ENCODE results near the gene HIVEP2.

GRCh38 chr6:142960098-142960497, 15.1 kb upstream of the HIVEP2 start:
- no peak for TF ChIP-seq CTCF (IDR thresholded peaks at IDR 0.05)
- no peak for TF ChIP-seq EZH2 (IDR thresholded peaks at IDR 0.05; ENCODE audit: borderline replicate concordance, insufficient read depth, low read depth, low read length, poor library complexity, severe bottlenecking)
